ENCODE results near the gene PMFBP1. TPM values are rescaled to one million over a fixed set of nuclear protein-coding genes. Genes with fewer than 3 reads are reported as not detected.
A peak's percentile ranks its signal among the peaks of the same experiment; 100 is the strongest.

The PMFBP1 gene, protein sequence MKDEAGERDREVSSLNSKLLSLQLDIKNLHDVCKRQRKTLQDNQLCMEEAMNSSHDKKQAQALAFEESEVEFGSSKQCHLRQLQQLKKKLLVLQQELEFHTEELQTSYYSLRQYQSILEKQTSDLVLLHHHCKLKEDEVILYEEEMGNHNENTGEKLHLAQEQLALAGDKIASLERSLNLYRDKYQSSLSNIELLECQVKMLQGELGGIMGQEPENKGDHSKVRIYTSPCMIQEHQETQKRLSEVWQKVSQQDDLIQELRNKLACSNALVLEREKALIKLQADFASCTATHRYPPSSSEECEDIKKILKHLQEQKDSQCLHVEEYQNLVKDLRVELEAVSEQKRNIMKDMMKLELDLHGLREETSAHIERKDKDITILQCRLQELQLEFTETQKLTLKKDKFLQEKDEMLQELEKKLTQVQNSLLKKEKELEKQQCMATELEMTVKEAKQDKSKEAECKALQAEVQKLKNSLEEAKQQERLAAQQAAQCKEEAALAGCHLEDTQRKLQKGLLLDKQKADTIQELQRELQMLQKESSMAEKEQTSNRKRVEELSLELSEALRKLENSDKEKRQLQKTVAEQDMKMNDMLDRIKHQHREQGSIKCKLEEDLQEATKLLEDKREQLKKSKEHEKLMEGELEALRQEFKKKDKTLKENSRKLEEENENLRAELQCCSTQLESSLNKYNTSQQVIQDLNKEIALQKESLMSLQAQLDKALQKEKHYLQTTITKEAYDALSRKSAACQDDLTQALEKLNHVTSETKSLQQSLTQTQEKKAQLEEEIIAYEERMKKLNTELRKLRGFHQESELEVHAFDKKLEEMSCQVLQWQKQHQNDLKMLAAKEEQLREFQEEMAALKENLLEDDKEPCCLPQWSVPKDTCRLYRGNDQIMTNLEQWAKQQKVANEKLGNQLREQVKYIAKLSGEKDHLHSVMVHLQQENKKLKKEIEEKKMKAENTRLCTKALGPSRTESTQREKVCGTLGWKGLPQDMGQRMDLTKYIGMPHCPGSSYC
- total RNA-seq (1 to 10 TPM in 4 of 5 donors, under 1 TPM in 1; 0.23 to 3.2 (median 1.1) TPM), total RNA-seq (0 to 3.3 (median 0.74) reads per million in 29 experiments)
- 0.55 TPM for total RNA-seq (2013)

DNA sequence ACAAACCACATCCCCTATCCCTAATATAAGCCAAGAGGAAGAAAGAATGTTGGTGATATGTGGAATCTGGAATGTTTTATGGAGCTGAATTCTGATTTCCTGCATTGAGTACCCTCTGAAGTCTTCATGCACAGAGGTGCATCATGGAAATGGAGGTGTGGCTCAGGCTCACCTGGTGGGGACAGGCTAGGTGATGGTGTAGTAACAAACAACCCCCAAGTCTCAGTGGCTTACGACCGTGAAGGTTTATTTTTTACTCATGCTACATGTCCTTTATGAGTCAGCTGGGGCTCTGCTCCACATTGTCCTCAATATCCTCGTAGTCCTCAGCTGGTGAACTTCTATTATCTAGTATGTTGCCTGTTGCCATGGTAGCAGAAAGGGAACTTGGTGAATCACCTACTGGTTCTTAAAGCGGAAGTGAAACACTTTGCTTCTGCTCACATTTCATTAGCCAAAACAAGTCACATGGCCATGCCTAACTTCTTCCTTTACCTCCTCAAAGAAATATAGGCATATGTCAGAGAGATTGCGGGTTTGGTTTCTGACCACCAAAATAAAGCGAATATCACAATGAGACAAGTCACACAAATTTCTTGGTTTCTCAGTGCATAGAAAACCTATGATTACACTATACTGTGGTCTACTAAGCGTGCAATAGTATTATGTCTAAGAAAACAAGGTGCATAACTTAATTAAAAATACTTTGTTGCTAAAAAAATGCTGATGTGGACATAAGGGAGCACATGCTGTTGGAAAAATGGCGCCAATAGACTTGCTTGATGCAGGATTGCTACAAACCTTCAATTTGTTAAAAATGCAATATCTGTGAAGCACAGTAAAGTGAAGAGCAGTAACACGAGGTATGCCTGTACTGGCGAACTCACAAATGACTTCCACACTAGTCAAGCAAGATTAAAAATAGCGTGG is at the start of gene PMFBP1:
Gene PMFBP1, minus strand, starts transcription at position 51 of the 930 bp plus-strand sequence. CDS start 947 bp downstream, outside the sequence.
- CTCF ChIA-PET: no interaction called here
- no peak for ATAC-seq (replicated peaks in 1 of 4)
- 100% methylated on average over 3 of the region's 11 CpGs for WGBS (ENCODE audit: insufficient coverage)

DNA sequence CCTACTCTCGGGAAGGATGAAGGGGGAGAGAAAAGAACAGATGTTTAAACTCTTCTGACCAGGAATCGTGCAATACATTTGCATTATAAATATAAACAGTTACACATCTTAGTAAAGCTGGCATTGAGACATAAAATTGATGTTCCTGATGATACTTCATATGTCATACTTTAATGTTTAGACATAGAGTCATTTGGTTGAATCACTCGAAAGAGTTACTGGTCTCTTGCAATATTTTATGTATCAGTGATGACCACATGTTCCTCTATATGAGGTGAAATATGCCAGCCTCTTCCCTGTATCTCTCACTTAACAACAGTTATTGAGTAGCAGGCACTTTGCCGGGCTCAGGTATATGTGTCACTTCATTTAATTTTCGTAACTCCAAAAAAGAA is 49.7 kb upstream of the PMFBP1 start:
- peaks cover 0 to 1% of the 10 kb centered on the region in 2 donors for H3K27me3 Mint-ChIP-seq
- POLR2A ChIA-PET: no interaction called here
- H3K36me3 Mint-ChIP-seq: no peaks in the 10 kb centered on the region

More for the DNA sequence above, at the start of gene PMFBP1:
- no peak within 1 kb of the TSS for H3K4me3 Mint-ChIP-seq
- Histone ChIP-seq H3K36me3 (ENCODE audit: control insufficient read depth in 2 of 2, extremely low read depth in 1 of 2, insufficient read depth in 1 of 2, low read length in 1 of 2) (no peaks in the 10 kb centered on the region), H3K27ac (ENCODE audit: low read length) (no peak within 1 kb of the TSS), H3K9me3 (no peaks in the 10 kb centered on the region), H3K4me3 (ENCODE audit: control insufficient read depth in 1 of 2, extremely low read depth in 1 of 2, low read length in 1 of 2) (no peak within 1 kb of the TSS), H3K4me1 (ENCODE audit: control insufficient read depth in 1 of 2, extremely low read depth in 1 of 2, insufficient read depth in 2 of 2, low read length in 2 of 2) (no peaks in the 10 kb centered on the region), H3K27me3 (replicated peaks in 1 of 2; ENCODE audit: control insufficient read depth in 2 of 2, extremely low read depth in 1 of 2, insufficient read depth in 2 of 2, low read length in 1 of 2) (no peaks in the 10 kb centered on the region)
- H3K36me3 Mint-ChIP-seq: no peaks in the 10 kb centered on the region
- H3K27ac Mint-ChIP-seq: no peak within 1 kb of the TSS
- no peaks in the 10 kb centered on the region for H3K4me1 Mint-ChIP-seq
- peak in 7 of 35 experiments; percentile 0 to 41 (median 1) for DNase-seq
- POLR2A ChIA-PET: no interaction called here
- H3K9me3 Mint-ChIP-seq: peaks cover 0 to 5% (median 0%) of the 10 kb centered on the region in 3 donors
- H3K27me3 Mint-ChIP-seq: peaks cover 2 to 8% of the 10 kb centered on the region in 2 donors

DNA sequence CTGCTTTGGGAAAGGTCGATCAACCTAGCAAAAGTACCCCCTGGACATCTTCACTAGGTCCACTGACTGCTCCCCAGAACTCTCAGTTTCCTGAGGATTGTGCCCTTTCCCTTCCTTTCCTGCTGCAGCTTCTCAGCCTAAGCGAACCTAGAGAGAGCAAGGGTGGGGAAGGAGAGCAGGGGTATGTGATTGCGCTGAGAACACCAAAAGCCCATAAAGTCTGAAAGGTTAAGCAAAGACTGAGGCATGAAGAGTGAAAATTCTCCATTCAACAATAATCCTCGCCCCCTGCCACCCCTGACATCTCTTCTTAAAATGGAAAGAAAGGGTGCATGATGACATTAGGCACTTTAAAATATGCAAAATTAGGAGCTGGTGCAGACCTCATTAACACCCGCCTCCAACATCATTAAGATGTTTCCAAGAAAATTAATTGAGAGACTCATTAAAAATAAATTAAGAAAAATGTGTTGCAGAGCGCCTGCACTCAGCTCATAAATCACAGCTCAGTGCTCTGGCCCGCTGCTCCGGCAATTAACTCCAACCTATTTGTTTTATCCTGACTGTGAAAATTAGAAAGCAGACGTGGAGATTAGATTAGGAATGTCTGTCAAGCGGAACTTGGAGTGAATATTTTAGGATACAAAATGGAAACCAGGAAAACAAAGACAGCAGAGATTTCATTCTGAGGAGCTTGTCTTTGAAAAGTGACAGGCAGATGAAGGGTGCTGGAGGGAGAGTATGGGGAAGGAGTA is 49.1 kb upstream of the PMFBP1 start:
- peaks cover 0 to 1% of the 10 kb centered on the region in 2 donors for H3K27me3 Mint-ChIP-seq
- Histone ChIP-seq H3K9me3 (no peaks in the 10 kb centered on the region), H3K27me3 (replicated peaks in 1 of 2; ENCODE audit: control insufficient read depth in 2 of 2, extremely low read depth in 1 of 2, insufficient read depth in 2 of 2, low read length in 1 of 2) (no peaks in the 10 kb centered on the region), H3K4me3 (ENCODE audit: control insufficient read depth in 1 of 2, extremely low read depth in 1 of 2, low read length in 1 of 2) (no peak overlapping the region), H3K27ac (ENCODE audit: low read length) (no peak overlapping the region), H3K36me3 (ENCODE audit: control insufficient read depth in 2 of 2, extremely low read depth in 1 of 2, insufficient read depth in 1 of 2, low read length in 1 of 2) (no peaks in the 10 kb centered on the region), H3K4me1 (ENCODE audit: control insufficient read depth in 1 of 2, extremely low read depth in 1 of 2, insufficient read depth in 2 of 2, low read length in 2 of 2) (no peaks in the 10 kb centered on the region)
- H3K4me3 Mint-ChIP-seq: no peak overlapping the region
- no peak overlapping the region for H3K27ac Mint-ChIP-seq
- ChIA-PET CTCF (no interaction called here), POLR2A (no interaction called here)
- no peak for ATAC-seq (replicated peaks in 1 of 4)
- H3K4me1 Mint-ChIP-seq: no peaks in the 10 kb centered on the region
- DNase-seq: no peak
- H3K36me3 Mint-ChIP-seq: no peaks in the 10 kb centered on the region
- WGBS (ENCODE audit: insufficient coverage): 90% methylated on average over 3 of the region's 10 CpGs
- H3K9me3 Mint-ChIP-seq: no peaks in the 10 kb centered on the region

More for the DNA sequence above, 49.7 kb upstream of the PMFBP1 start:
- Mint-ChIP-seq H3K27ac (no peak overlapping the region), H3K4me1 (no peaks in the 10 kb centered on the region), H3K4me3 (no peak overlapping the region), H3K9me3 (no peaks in the 10 kb centered on the region)
- WGBS (ENCODE audit: insufficient coverage): no CpG with 5 or more reads among the region's 5 CpGs
- no peaks in the 10 kb centered on the region for H3K4me1 ChIP-seq (ENCODE audit: control insufficient read depth in 1 of 2, extremely low read depth in 1 of 2, insufficient read depth in 2 of 2, low read length in 2 of 2)
- DNase-seq: no peak
- CTCF ChIA-PET: no interaction called here
- no peak for ATAC-seq (replicated peaks in 1 of 4)
- H3K36me3 ChIP-seq (ENCODE audit: control insufficient read depth in 2 of 2, extremely low read depth in 1 of 2, insufficient read depth in 1 of 2, low read length in 1 of 2): no peaks in the 10 kb centered on the region
- H3K27ac ChIP-seq (ENCODE audit: low read length): no peak overlapping the region
- H3K9me3 ChIP-seq: no peaks in the 10 kb centered on the region
- H3K27me3 ChIP-seq (replicated peaks in 1 of 2; ENCODE audit: control insufficient read depth in 2 of 2, extremely low read depth in 1 of 2, insufficient read depth in 2 of 2, low read length in 1 of 2): no peaks in the 10 kb centered on the region
- H3K4me3 ChIP-seq (ENCODE audit: control insufficient read depth in 1 of 2, extremely low read depth in 1 of 2, low read length in 1 of 2): no peak overlapping the region

DNA sequence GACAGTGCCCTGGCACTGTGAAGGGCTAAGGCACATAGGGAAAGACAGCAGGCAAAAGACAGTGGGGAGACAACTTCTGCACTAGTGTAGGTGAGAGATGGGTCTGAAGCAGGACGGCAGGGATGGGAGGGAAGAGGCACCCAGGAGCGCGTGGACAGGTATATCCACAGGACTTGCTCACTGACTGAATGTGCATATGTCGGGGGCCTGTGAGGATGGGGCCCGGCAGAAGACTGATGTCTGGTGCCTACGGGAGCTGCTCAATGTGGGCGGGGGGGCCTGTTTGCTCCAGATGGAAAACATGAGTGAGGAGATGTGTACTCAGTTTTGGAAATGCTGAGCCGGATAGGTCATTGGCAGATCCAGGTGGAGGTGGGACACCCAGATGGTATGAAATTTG is 47.3 kb upstream of the PMFBP1 start:
- no peak overlapping the region for H3K27ac ChIP-seq (ENCODE audit: low read length)
- H3K4me3 ChIP-seq (ENCODE audit: control insufficient read depth in 1 of 2, extremely low read depth in 1 of 2, low read length in 1 of 2): no peak overlapping the region
- no peak overlapping the region for H3K27ac Mint-ChIP-seq
- no peaks in the 10 kb centered on the region for H3K9me3 ChIP-seq
- DNase-seq (no peak), ATAC-seq (replicated peaks in 1 of 4) (no peak)
- WGBS (ENCODE audit: insufficient coverage): 92% methylated on average over 7 of the region's 8 CpGs
- no peak overlapping the region for H3K4me3 Mint-ChIP-seq
- no peaks in the 10 kb centered on the region for H3K4me1 ChIP-seq (ENCODE audit: control insufficient read depth in 1 of 2, extremely low read depth in 1 of 2, insufficient read depth in 2 of 2, low read length in 2 of 2)
- ChIA-PET CTCF (no interaction called here), POLR2A (no interaction called here)
- H3K27me3 Mint-ChIP-seq: peaks cover 0 to 1% of the 10 kb centered on the region in 2 donors
- no peaks in the 10 kb centered on the region for H3K27me3 ChIP-seq (replicated peaks in 1 of 2; ENCODE audit: control insufficient read depth in 2 of 2, extremely low read depth in 1 of 2, insufficient read depth in 2 of 2, low read length in 1 of 2)
- no peaks in the 10 kb centered on the region for H3K4me1 Mint-ChIP-seq
- H3K9me3 Mint-ChIP-seq: peaks cover 11 to 13% (median 12%) of the 10 kb centered on the region in 3 donors
- H3K36me3 Mint-ChIP-seq: no peaks in the 10 kb centered on the region
- no peaks in the 10 kb centered on the region for H3K36me3 ChIP-seq (ENCODE audit: control insufficient read depth in 2 of 2, extremely low read depth in 1 of 2, insufficient read depth in 1 of 2, low read length in 1 of 2)

DNA sequence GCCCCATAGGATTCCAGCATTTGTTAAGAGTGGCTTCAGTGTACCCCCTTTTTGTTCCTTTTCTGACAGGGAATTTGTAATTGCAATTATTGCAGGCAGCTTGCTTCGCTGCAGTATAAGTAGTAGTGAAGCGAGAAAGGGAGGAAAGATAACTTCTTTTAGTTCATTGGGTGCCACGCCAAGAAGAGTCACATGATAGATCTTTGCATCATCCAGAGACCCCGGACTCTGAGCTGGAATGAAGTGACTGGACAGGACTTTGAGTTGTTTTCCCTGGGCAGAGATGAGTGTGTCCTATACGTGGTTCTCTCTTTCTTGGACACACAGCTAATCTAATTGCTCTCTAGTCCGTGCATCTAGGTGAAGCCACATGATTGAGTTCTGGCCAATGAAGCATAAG is 44.8 kb upstream of the PMFBP1 start:
- H3K4me3 Mint-ChIP-seq: no peak overlapping the region
- ChIA-PET POLR2A (no interaction called here), CTCF (no interaction called here)
- H3K36me3 ChIP-seq (ENCODE audit: control insufficient read depth in 2 of 2, extremely low read depth in 1 of 2, insufficient read depth in 1 of 2, low read length in 1 of 2): no peaks in the 10 kb centered on the region
- peaks cover 11 to 16% (median 12%) of the 10 kb centered on the region in 3 donors for H3K9me3 Mint-ChIP-seq
- H3K36me3 Mint-ChIP-seq: no peaks in the 10 kb centered on the region
- ATAC-seq (replicated peaks in 1 of 4) (no peak), DNase-seq (no peak)
- no peak overlapping the region for H3K27ac Mint-ChIP-seq
- H3K27me3 Mint-ChIP-seq: no peaks in the 10 kb centered on the region
- H3K27ac ChIP-seq (ENCODE audit: low read length): no peak overlapping the region
- 74% methylated on average over 2 of the region's 6 CpGs for WGBS (ENCODE audit: insufficient coverage)
- no peaks in the 10 kb centered on the region for H3K9me3 ChIP-seq
- H3K4me1 ChIP-seq (ENCODE audit: control insufficient read depth in 1 of 2, extremely low read depth in 1 of 2, insufficient read depth in 2 of 2, low read length in 2 of 2): no peaks in the 10 kb centered on the region
- no peaks in the 10 kb centered on the region for H3K27me3 ChIP-seq (replicated peaks in 1 of 2; ENCODE audit: control insufficient read depth in 2 of 2, extremely low read depth in 1 of 2, insufficient read depth in 2 of 2, low read length in 1 of 2)
- no peaks in the 10 kb centered on the region for H3K4me1 Mint-ChIP-seq
- H3K4me3 ChIP-seq (ENCODE audit: control insufficient read depth in 1 of 2, extremely low read depth in 1 of 2, low read length in 1 of 2): no peak overlapping the region

All from T-cell (primary cell).